GM20000 (cell line): ENCODE results near the gene CCDC15.
"Not testable (repeated sequence)": the region's sequence is repeated elsewhere in the genome, so short reads cannot be mapped to it uniquely, and the experiment has no call there.

Source experiments
- DNase-seq: peaks from one replicate; pipeline ENCODE4 v3.0.0; 2012; ENCODE audit warnings: low spot score
- TF ChIP-seq, protein P1 (sequence below): IDR thresholded peaks from 2 replicates; pipeline ENCODE4 v1.5.1; 2012; ENCODE audit warnings: mild to moderate bottlenecking, control low read depth; ENCODE audit errors: extremely low read depth, missing control alignments

CCDC15 gene

DNA sequence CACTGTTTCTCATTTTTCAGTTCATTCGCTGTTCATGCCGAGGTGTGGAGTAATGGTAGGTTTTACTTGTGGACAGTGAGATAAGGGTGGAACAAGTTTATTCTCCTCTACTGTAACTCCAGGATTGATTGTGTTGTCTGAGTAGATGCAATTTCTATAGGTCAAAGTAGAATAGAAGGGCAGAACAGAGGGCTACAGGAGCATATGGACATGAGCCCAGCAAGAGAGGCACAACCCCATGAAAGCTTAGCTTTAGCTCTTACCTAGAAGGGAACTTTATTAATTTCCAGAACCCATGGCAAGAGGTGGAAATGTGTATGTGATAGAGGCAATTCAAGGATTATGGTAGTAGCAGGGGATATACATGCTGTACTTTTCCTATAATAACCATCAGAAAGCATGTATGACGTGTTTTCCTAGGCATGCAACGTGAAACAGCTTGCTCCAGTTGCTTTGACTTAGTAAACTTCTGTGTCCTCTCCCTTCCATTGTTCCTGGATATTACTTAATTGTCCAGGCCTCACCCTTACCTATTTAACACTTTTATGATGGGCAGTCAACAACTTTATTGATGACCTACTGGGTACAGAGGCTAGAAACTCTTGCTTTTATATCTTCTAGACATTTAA lies 95.3 kb downstream of the CCDC15 start:
- TF ChIP-seq, protein P1, sequence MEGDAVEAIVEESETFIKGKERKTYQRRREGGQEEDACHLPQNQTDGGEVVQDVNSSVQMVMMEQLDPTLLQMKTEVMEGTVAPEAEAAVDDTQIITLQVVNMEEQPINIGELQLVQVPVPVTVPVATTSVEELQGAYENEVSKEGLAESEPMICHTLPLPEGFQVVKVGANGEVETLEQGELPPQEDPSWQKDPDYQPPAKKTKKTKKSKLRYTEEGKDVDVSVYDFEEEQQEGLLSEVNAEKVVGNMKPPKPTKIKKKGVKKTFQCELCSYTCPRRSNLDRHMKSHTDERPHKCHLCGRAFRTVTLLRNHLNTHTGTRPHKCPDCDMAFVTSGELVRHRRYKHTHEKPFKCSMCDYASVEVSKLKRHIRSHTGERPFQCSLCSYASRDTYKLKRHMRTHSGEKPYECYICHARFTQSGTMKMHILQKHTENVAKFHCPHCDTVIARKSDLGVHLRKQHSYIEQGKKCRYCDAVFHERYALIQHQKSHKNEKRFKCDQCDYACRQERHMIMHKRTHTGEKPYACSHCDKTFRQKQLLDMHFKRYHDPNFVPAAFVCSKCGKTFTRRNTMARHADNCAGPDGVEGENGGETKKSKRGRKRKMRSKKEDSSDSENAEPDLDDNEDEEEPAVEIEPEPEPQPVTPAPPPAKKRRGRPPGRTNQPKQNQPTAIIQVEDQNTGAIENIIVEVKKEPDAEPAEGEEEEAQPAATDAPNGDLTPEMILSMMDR, result no peak
- no peak for DNase-seq

- TF ChIP-seq, protein P1, result no peak
Observed at GRCh38 chr11:125052047-125052446, 98.0 kb downstream of the CCDC15 start.

DNA sequence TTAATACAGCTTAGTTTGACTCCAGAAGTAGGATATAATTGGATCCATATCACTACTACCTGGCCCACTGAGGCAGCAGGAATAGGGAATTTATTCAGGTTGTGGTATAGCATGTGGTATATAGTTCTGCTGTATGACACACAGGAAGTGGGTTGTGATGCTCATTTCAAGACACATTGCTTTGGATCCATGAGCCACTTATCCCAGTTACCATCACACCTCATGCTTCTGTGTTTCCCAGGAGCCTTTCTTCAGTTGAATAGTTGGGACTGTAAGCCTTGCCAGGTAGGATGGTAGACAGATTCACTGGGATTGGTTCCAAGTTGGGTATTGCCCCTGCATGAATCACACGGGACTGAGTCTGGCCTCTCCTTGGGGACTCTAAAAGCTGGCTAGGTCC lies 99.2 kb downstream of the CCDC15 start:
- TF ChIP-seq, protein P1, result no peak
- no peak for DNase-seq

More at GRCh38 chr11:125052047-125052446, 98.0 kb downstream of the CCDC15 start:
- DNase-seq, result no peak

DNA sequence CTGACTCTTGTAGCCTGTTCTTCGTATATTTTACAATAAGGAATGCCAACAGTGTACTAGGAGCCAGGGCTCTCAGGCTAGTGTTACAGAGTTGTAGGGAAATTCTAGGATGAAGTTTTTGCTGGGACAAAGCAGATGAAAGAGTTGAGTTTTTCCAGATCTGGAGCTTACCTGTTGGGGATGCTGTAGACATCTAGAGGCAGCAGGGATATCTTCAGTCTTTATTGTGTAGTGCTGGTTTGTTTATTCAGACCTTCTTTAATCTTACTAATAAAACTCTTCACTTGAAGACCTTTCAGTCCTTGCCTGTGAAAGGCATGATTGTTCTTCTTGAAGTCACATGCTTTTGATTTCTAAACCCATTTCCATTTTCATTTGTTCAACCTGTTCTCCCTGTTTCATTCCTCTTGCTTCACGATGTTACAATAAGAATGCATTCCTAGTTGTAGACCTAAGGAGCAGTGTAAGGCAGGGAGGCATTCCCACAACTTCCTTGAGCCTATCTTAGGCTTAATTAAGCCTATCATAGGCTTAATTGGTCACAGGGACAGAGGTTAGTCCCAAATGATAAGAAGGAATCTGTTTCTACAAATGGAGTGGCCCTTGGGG lies 101.2 kb downstream of the CCDC15 start:
- no peak for DNase-seq
- TF ChIP-seq, protein P1, result no peak

DNA sequence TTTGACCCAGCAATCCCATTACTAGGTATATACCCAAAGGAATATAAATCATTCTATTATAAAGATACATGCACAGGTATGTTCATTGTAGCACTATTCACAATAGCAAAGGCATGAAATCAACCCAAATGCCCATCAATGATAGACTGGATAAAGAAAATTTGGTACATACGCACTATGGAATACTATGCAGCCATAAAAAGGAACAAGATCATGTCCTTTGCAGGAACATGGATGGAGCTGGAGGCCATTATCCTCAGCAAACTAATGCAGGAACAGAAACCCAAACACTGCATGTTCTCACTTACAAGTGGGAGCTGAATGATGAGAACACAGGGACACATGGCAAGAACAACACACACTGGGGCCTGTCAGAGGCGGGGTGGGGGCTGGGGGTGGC lies 102.1 kb downstream of the CCDC15 start:
- not testable (repeated sequence) for DNase-seq

GRCh38 chr11:125056931-125057692 lies 103.1 kb downstream of the CCDC15 start:
- TF ChIP-seq, protein P1, result no peak
- DNase-seq, result no peak

GRCh38 chr11:125057693-125058016 lies 103.7 kb downstream of the CCDC15 start:
- TF ChIP-seq, protein P1, result no peak

More at GRCh38 chr11:125057693-125058016, 103.7 kb downstream of the CCDC15 start:
- DNase-seq, result no peak
